ENCODE data around the gene PDLIM3. TPM values are rescaled to one million over a fixed set of nuclear protein-coding genes. Genes with fewer than 3 reads are reported as not detected.

Gene PDLIM3
- total and polyA plus RNA-seq, 5 experiments from 2014 or later: not detected

GRCh38 chr4:185508181-185508580 lies 27.1 kb downstream of the PDLIM3 start:
- Mint-ChIP-seq H3K27ac (no peak overlapping the region), H3K27me3 (peaks cover 15 to 61% (median 44%) of the 10 kb centered on the region in 5 donors), H3K4me1 (peaks cover 5 to 8% (median 7%) of the 10 kb centered on the region in 4 donors), H3K36me3 (no peaks in the 10 kb centered on the region), H3K9me3 (peaks cover 0 to 2% (median 0%) of the 10 kb centered on the region in 9 donors), H3K4me3 (no peak overlapping the region)
- POLR2A ChIA-PET: no interaction called here
- DNase-seq: no peak
- no peak for ATAC-seq

- H3K27me3 Mint-ChIP-seq: peaks cover 10 to 44% (median 34%) of the 10 kb centered on the region in 5 donors
- no peaks in the 10 kb centered on the region for H3K36me3 Mint-ChIP-seq
- no peak overlapping the region for H3K4me3 Mint-ChIP-seq
- ATAC-seq: no peak
- peaks cover 0 to 2% (median 0%) of the 10 kb centered on the region in 9 donors for H3K9me3 Mint-ChIP-seq
- H3K4me1 Mint-ChIP-seq: peaks cover 0 to 2% (median 0%) of the 10 kb centered on the region in 4 donors
- POLR2A ChIA-PET: no interaction called here
- DNase-seq: no peak
- H3K27ac Mint-ChIP-seq: no peak overlapping the region
Measured at GRCh38 chr4:185506422-185506821, 28.9 kb downstream of the PDLIM3 start.

- POLR2A ChIA-PET: no interaction called here
- no peak overlapping the region for H3K4me3 Mint-ChIP-seq
- H3K36me3 Mint-ChIP-seq: peaks cover 0 to 6% (median 5%) of the 10 kb centered on the region in 3 donors
- peaks cover 0 to 12% (median 8%) of the 10 kb centered on the region in 9 donors for H3K9me3 Mint-ChIP-seq
- H3K27me3 Mint-ChIP-seq: peaks cover 12 to 55% (median 37%) of the 10 kb centered on the region in 5 donors
- DNase-seq (no peak), ATAC-seq (no peak)
- peaks cover 0 to 2% (median 0%) of the 10 kb centered on the region in 4 donors for H3K4me1 Mint-ChIP-seq
- no peak overlapping the region for H3K27ac Mint-ChIP-seq
Measured at GRCh38 chr4:185504098-185505047, 30.9 kb downstream of the PDLIM3 start.

- Mint-ChIP-seq H3K4me3 (no peak overlapping the region), H3K27ac (no peak overlapping the region), H3K9me3 (peaks cover 0 to 12% (median 8%) of the 10 kb centered on the region in 9 donors), H3K27me3 (peaks cover 10 to 47% (median 33%) of the 10 kb centered on the region in 5 donors), H3K4me1 (no peaks in the 10 kb centered on the region), H3K36me3 (peaks cover 0 to 6% (median 5%) of the 10 kb centered on the region in 3 donors)
- ATAC-seq: no peak
- DNase-seq: no peak
- POLR2A ChIA-PET: no interaction called here
Measured at GRCh38 chr4:185502386-185502785, 32.9 kb downstream of the PDLIM3 start.

- no peak for DNase-seq
- no peak overlapping the region for H3K4me3 Mint-ChIP-seq
- ATAC-seq: no peak
- POLR2A ChIA-PET: no interaction called here
- peaks cover 0 to 12% (median 8%) of the 10 kb centered on the region in 9 donors for H3K9me3 Mint-ChIP-seq
- H3K36me3 Mint-ChIP-seq: peaks cover 0 to 6% (median 5%) of the 10 kb centered on the region in 3 donors
- H3K27ac Mint-ChIP-seq: no peak overlapping the region
- peaks cover 9 to 34% (median 25%) of the 10 kb centered on the region in 5 donors for H3K27me3 Mint-ChIP-seq
- H3K4me1 Mint-ChIP-seq: no peaks in the 10 kb centered on the region
Measured at GRCh38 chr4:185500576-185500975, 34.7 kb downstream of the PDLIM3 start.

GRCh38 chr4:185500035-185500434 lies 35.3 kb downstream of the PDLIM3 start:
- Mint-ChIP-seq H3K4me1 (no peaks in the 10 kb centered on the region), H3K27me3 (peaks cover 10 to 29% (median 23%) of the 10 kb centered on the region in 5 donors), H3K27ac (no peak overlapping the region), H3K4me3 (no peak overlapping the region), H3K36me3 (peaks cover 0 to 6% (median 5%) of the 10 kb centered on the region in 3 donors), H3K9me3 (peaks cover 0 to 12% (median 8%) of the 10 kb centered on the region in 9 donors)
- POLR2A ChIA-PET: no interaction called here
- ATAC-seq: no peak
- no peak for DNase-seq

- no peak for ATAC-seq
- no peak overlapping the region for H3K27ac Mint-ChIP-seq
Measured at GRCh38 chr4:185488650-185489049, 46.7 kb downstream of the PDLIM3 start.

GRCh38 chr4:185481401-185481800 lies 53.9 kb downstream of the PDLIM3 start:
- H3K27ac Mint-ChIP-seq: no peak overlapping the region
- POLR2A ChIA-PET: no interaction called here
- DNase-seq (no peak), ATAC-seq (no peak)
- peaks cover 0 to 6% (median 0%) of the 10 kb centered on the region in 9 donors for H3K9me3 Mint-ChIP-seq
- peaks cover 0 to 2% (median 0%) of the 10 kb centered on the region in 3 donors for H3K36me3 Mint-ChIP-seq
- H3K4me3 Mint-ChIP-seq: no peak overlapping the region
- no peaks in the 10 kb centered on the region for H3K4me1 Mint-ChIP-seq
- peaks cover 17 to 56% (median 36%) of the 10 kb centered on the region in 5 donors for H3K27me3 Mint-ChIP-seq

More at GRCh38 chr4:185488650-185489049, 46.7 kb downstream of the PDLIM3 start:
- Mint-ChIP-seq H3K9me3 (peaks cover 0 to 39% (median 23%) of the 10 kb centered on the region in 9 donors), H3K27me3 (peaks cover 14 to 50% (median 33%) of the 10 kb centered on the region in 5 donors), H3K4me3 (no peak overlapping the region), H3K36me3 (peaks cover 0 to 27% (median 18%) of the 10 kb centered on the region in 3 donors), H3K4me1 (no peaks in the 10 kb centered on the region)
- POLR2A ChIA-PET: no interaction called here
- no peak for DNase-seq

GRCh38 chr4:185480016-185480732 lies 55.1 kb downstream of the PDLIM3 start:
- Mint-ChIP-seq H3K4me3 (no peak overlapping the region), H3K9me3 (no peaks in the 10 kb centered on the region), H3K36me3 (no peaks in the 10 kb centered on the region), H3K27ac (no peak overlapping the region), H3K4me1 (no peaks in the 10 kb centered on the region), H3K27me3 (peaks cover 13 to 48% (median 35%) of the 10 kb centered on the region in 5 donors)
- no peak for DNase-seq
- no peak for ATAC-seq
- POLR2A ChIA-PET: interaction anchor here (0.7 kb wide), 1 partner anchor 1255 kb away, joined by 3 read pairs; no protein-coding TSS in a partner anchor

- H3K27me3 Mint-ChIP-seq: peaks cover 13 to 48% (median 38%) of the 10 kb centered on the region in 5 donors
- H3K4me3 Mint-ChIP-seq: no peak overlapping the region
- H3K27ac Mint-ChIP-seq: no peak overlapping the region
- DNase-seq: no peak
- H3K4me1 Mint-ChIP-seq: no peaks in the 10 kb centered on the region
- POLR2A ChIA-PET: interaction anchor here (0.7 kb wide), 1 partner anchor 1254 kb away, joined by 3 read pairs; no protein-coding TSS in a partner anchor
- H3K9me3 Mint-ChIP-seq: no peaks in the 10 kb centered on the region
- no peaks in the 10 kb centered on the region for H3K36me3 Mint-ChIP-seq
- ATAC-seq: no peak
Measured at GRCh38 chr4:185479507-185479971, 55.8 kb downstream of the PDLIM3 start.

GRCh38 chr4:185473247-185473646 lies 62.1 kb downstream of the PDLIM3 start:
- Mint-ChIP-seq H3K27ac (no peak overlapping the region), H3K27me3 (peaks cover 7 to 21% (median 15%) of the 10 kb centered on the region in 5 donors)

GRCh38 chr4:185472103-185472542 lies 63.2 kb downstream of the PDLIM3 start:
- no peak for DNase-seq
- peaks cover 10 to 21% (median 16%) of the 10 kb centered on the region in 4 donors for H3K4me1 Mint-ChIP-seq
- peak overlapping the region; percentile 82 to 96 (median 92) for H3K4me3 Mint-ChIP-seq
- H3K27ac Mint-ChIP-seq: peak overlapping the region in 8 of 10 donors; percentile 10 to 90 (median 62)
- ATAC-seq: no peak
- POLR2A ChIA-PET: interaction anchor here (1.7 to 1.8 kb wide), 2 partner anchors 46 to 76 kb away, joined by 6 to 8 read pairs; partner anchors contain the start of genes ANKRD37, LRP2BP and UFSP2
- H3K36me3 Mint-ChIP-seq: no peaks in the 10 kb centered on the region
- H3K27me3 Mint-ChIP-seq: peaks cover 5 to 12% (median 9%) of the 10 kb centered on the region in 5 donors
- no peaks in the 10 kb centered on the region for H3K9me3 Mint-ChIP-seq

More at GRCh38 chr4:185473247-185473646, 62.1 kb downstream of the PDLIM3 start:
- ATAC-seq: no peak
- Mint-ChIP-seq H3K4me1 (peaks cover 10 to 21% (median 16%) of the 10 kb centered on the region in 4 donors), H3K4me3 (no peak overlapping the region), H3K36me3 (no peaks in the 10 kb centered on the region), H3K9me3 (no peaks in the 10 kb centered on the region)
- POLR2A ChIA-PET: interaction anchor here (0.7 kb wide), 1 partner anchor 18 kb away, joined by 3 read pairs; no protein-coding TSS in a partner anchor
- no peak for DNase-seq

Data from naive thymus-derived CD8-positive, alpha-beta T cell (primary cell).